NK-92 (cell line): ENCODE measurements around the gene TXNRD2.

Experiments
- DNase-seq: peaks from one replicate; lab custom pipeline; 2025; ENCODE audit not compliant: unreplicated experiment; lab: John Stamatoyannopoulos, UW

The TXNRD2 gene

DNA sequence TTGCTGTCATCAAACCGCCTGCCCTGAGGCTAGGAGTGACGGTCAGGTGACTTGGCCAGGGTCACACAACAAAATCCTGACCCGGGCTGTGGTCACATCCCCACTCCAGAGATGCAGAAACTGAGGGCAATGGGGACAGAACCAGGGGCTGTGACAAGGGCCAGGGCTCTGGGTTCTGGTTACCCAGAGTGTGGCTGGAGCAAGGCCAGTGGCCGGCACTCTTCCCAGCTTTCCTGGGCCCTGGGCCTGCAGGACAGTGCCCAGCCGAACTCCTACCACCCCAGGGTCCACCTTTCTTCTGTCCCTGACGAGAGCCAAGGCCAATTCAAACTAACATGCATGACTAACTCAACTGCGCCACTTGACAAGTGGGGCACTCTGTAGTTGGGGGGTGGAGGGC is 39.1 kb upstream of the TXNRD2 start:
- no peak for DNase-seq

GRCh38 chr22:19979712-19980493 is 38.3 kb upstream of the TXNRD2 start:
- no peak for DNase-seq

DNA sequence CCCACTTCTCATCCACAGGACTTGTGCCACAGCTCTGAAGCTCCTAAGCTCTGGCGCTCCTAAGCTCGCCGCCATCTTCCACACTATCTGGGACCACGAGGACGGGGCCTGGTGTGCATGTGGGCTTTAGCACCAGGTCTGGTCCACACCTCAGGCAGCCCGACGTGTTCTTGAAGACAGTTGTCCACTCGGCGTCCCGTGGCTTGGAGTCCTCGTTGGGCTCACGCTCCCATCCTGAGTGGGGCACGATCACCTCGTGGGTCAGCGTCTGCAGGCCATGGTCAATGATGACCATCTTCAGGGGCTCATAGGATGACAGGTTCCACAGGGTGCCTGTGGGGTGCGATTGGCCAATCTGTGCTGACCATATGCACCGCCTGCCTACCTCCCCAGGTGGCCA is 37.1 kb upstream of the TXNRD2 start:
- no peak for DNase-seq

- DNase-seq: no peak
Observed at GRCh38 chr22:19977296-19978243, 36.0 kb upstream of the TXNRD2 start.

- no peak for DNase-seq
Observed at GRCh38 chr22:19976671-19977070, 35.1 kb upstream of the TXNRD2 start.

DNA sequence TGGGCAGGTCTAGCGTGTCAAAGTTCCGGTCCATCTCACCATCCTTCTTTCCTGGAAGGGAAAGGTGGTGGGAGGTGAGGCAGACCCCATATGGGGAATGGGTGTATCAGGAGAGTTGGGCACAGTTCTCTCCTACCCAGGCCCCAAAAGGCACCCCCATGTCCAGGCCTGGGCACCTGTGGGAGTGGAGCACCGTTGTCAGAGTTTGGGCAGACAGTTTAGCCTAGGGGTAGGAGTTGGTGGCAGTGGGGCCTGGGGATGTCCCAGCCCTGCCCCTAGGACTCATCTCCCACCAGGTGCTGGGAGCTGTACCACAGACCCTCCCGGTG is 34.1 kb upstream of the TXNRD2 start:
- DNase-seq: no peak

- no peak for DNase-seq
Observed at GRCh38 chr22:19974935-19975706, 33.5 kb upstream of the TXNRD2 start.

GRCh38 chr22:19974268-19974861 is 32.7 kb upstream of the TXNRD2 start:
- no peak for DNase-seq

- DNase-seq: no peak
Observed at GRCh38 chr22:19973551-19974267, 32.1 kb upstream of the TXNRD2 start.

DNA sequence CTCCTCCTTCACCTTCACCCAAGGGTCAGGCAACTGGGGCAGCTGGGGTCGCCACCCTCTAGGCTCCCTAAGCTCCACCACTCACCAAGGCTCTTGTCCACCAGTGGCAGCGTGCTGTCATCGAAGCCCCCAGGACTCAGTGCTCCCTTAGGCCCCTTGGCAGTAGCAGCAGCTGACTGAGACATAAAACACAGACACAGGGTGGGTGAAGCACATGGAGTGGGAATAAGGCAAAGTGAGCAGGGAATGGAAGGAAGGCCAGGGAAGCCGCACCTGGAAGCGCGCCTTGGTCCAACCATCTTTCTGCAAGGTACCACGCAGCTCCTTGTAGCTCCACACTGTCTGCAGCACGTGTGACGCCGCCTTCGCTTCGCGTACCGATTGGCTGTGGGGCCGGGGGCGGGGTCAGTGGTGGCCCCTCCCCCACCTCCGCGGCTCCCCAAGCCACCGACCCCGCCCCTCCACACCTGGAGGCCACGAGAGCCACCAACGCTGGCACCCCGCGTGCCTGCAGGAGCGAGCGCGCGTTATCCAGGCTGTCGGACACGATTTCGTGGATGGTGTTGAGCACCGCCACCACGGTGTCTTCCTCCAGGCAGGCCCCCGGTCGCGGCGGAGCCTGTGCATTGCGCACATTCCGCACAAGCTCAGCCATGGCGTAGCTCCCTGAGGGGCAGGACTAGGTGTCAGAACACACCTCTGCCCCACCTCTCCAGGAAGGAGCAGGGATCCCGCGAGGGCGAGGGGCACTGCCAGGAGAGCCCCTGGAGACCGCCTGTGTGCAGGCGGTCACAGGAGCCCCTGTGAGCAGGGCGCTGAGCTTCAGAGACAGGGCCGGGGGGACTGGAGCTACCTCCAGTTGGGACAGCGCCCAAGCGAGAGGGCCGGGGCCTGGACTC is 31.3 kb upstream of the TXNRD2 start:
- DNase-seq: no peak

- no peak for DNase-seq
Observed at GRCh38 chr22:19972251-19972650, 30.6 kb upstream of the TXNRD2 start.

- DNase-seq: no peak
Observed at GRCh38 chr22:19971276-19972124, 29.9 kb upstream of the TXNRD2 start.

GRCh38 chr22:19970479-19971275 is 29.1 kb upstream of the TXNRD2 start:
- no peak for DNase-seq

GRCh38 chr22:19970031-19970478 is 28.4 kb upstream of the TXNRD2 start:
- DNase-seq: no peak

GRCh38 chr22:19969141-19969928 is 27.7 kb upstream of the TXNRD2 start:
- DNase-seq: no peak

- DNase-seq: no peak
Observed at GRCh38 chr22:19968450-19968891, 26.9 kb upstream of the TXNRD2 start.
